ENCODE results near the gene KIF26B.
"Not testable (repeated sequence)": the region's sequence is repeated elsewhere in the genome, so short reads cannot be mapped to it uniquely, and the experiment has no call there.

KIF26B gene

DNA sequence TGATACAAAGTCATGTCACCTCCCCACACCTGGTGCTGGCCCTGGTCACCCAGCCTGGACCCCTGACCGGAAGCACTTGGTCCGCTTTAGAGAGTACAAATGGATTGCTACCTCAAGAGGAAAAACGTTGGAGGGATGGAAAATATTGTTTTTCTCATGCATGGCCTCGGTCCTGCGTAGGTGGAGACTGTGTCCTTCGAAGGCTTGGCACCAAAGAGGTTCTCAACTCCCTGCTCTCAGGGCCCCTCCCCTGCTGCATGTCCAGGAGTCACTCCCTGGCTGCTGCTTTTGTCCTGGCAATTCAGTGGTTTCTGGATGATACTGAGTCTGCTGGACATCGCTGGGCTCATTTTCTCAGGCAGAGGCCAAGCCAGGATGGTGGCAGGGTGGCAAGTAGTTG is 529.8 kb downstream of the KIF26B start:
- no peak for DNase-seq (ENCODE audit: low read depth)

DNA sequence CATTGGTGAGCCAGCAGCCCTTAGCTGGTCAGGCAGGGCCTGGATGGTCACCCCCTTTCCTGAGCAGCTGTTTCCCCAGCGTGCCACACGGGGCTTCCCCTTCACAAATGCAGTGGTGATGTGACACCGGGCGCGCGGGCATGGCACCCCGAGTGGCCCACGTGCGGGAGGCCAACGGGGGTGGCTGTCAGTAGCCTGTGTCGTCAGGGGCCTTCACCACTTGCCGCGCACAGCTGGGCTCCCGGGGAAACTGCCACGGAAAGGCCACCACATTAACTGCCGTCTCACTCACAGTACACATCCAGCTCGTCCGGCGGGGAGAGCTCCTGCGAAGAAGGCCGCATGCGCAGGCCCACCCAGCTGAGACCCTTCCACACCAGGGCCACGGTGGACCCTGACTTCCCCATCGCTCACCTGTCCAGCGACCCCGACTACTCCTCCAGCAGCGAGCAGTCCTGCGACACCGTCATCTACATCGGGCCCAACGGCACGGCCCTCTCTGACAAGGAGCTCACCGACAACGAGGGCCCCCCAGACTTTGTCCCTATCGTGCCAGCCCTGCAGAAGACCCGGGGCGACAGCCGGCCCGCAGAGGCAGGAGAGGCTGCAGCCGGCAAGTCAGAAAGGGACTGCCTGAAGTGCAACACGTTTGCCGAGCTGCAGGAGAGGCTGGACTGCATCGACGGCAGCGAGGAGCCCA is 530.5 kb downstream of the KIF26B start:
- DNase-seq (ENCODE audit: low read depth) = no peak

DNA sequence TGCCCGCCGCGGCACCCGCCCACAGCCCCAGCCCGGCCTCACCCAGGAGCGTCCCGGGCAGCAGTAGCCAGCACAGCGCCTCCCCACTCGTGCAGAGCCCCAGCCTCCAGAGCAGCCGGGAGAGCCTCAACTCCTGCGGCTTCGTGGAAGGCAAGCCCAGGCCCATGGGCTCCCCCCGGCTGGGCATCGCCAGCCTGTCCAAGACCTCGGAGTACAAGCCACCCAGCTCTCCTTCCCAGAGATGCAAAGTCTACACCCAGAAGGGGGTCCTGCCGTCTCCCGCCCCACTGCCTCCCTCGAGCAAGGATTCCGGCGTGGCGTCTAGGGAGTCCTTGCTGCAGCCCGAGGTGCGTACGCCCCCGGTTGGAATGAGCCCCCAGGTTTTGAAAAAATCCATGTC is 531.2 kb downstream of the KIF26B start:
- no peak for DNase-seq (ENCODE audit: low read depth)

DNA sequence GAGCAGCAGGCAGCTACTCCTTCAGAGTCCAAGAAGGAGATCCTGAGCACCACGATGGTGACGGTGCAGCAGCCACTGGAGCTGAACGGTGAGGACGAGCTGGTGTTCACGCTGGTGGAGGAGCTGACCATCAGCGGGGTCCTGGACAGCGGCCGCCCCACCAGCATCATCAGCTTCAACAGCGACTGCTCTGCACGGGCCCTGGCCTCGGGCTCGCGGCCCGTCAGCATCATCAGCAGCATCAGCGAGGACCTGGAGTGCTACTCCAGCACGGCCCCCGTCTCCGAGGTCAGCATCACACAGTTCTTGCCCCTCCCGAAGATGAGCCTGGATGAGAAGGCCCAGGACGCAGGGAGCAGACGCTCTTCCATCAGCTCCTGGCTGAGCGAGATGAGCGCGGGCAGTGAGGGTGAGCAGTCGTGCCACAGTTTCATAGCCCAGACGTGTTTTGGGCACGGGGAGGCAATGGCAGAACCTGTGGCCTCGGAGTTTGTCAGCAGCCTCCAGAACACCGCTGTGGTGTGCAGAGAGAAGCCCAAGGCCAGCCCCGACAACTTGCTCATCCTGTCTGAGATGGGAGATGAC is 531.8 kb downstream of the KIF26B start:
- DNase-seq (ENCODE audit: low read depth) = no peak

DNA sequence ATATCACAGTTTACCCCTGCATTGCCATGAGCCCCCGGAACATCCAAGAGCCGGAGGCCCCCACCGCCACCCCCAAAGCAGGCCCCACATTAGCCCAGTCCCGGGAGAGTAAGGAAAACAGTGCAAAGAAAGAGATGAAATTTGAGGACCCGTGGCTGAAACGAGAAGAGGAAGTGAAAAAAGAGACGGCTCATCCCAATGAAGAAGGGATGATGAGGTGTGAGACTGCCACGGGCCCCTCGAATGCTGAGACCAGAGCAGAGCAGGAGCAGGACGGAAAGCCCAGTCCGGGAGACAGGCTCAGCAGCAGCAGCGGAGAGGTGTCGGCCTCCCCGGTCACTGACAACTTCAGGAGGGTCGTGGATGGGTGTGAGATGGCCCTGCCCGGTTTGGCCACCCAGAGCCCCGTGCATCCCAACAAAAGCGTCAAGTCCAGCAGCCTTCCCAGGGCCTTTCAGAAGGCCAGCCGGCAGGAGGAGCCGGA is 532.4 kb downstream of the KIF26B start:
- DNase-seq (ENCODE audit: low read depth) = no peak

DNA sequence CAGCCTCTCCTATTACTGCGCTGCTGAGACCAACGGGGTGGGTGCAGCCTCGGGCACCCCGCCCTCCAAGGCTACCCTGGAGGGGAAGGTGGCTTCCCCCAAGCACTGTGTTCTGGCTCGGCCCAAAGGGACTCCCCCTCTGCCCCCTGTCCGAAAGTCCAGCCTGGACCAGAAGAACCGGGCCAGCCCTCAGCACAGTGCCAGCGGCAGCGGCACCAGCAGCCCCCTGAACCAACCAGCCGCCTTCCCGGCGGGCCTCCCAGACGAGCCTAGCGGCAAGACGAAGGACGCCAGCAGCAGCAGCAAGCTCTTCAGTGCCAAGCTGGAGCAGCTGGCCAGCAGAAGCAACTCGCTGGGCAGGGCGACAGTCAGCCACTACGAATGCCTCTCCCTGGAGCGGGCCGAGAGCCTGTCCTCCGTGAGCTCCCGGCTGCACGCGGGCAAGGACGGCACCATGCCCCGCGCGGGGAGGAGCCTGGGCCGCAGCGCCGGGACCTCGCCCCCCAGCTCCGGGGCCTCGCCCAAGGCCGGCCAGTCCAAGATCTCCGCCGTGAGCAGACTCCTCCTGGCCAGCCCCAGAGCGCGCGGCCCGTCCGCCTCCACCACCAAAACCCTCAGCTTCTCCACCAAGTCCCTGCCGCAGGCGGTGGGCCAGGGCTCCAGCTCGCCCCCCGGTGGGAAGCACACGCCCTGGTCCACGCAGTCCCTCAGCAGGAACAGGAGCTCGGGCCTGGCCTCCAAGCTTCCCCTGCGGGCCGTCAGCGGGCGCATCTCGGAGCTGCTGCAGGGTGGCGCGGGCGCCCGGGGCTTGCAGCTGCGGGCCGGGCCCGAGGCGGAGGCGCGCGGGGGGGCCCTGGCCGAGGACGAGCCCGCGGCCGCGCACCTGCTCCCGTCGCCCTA is 533.1 kb downstream of the KIF26B start:
- no peak for DNase-seq (ENCODE audit: low read depth)

DNA sequence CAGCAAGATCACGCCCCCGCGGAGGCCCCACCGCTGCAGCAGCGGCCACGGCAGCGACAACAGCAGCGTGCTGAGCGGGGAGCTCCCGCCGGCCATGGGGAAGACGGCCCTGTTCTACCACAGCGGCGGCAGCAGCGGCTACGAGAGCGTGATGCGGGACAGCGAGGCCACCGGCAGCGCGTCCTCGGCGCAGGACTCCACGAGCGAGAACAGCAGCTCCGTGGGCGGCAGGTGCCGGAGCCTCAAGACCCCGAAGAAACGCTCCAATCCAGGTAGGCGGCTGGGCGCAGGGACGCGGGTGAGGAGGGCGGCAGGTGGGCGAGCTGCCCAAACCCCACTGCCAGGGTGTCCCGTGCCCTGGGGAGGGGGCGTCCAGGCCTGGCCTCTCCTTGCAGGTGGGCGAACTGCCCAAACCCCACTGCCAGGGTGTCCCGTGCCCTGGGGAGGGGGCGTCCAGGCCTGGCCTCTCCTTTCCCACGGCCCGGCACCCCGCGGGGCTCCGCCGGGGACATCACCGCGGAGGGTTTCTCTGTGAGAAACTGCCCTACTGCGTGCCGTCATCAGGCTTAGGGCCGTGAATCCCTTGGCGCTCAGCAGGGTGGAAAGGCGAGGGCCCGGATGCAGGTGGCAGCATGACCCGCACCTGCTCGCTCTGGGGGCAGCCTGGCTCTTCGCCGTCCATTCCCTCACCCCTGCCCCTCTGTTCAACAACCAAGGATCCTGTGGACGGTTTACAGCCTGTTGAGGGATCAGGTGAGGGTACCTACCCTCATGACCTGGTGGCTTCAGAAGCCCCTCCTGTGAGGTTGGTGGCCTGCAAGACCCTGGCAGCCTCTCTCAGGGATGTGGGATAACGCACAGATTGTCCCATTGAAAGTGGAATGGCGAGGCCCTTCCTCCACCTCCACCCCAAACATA is 534.0 kb downstream of the KIF26B start:
- no peak for DNase-seq (ENCODE audit: low read depth)

DNA sequence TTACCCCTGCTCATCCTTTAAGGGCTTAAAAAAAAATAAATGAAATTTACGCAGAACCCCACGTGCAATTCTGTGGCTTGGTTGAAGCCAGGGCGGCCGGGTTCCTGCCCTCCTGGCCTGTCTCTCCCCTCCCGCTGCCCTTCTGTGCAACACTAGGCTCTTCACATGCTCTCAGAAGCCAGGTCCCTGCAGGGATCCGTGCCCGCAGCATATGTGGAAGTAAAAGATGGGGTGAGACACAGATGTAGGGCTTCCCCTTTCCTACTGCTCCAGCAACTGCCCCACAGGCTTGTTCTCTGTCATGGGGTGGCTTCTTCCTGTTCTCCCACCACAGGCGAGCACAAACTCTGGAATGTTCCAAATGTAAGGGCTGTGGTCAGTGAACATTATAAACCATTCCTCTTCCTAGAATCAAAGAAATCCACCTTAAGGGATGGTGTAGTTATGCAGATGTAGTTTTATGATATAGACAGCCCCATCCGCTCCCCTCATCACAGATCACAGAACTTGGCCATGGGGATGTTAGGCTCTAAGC is 535.4 kb downstream of the KIF26B start:
- no peak for DNase-seq (ENCODE audit: low read depth)

DNA sequence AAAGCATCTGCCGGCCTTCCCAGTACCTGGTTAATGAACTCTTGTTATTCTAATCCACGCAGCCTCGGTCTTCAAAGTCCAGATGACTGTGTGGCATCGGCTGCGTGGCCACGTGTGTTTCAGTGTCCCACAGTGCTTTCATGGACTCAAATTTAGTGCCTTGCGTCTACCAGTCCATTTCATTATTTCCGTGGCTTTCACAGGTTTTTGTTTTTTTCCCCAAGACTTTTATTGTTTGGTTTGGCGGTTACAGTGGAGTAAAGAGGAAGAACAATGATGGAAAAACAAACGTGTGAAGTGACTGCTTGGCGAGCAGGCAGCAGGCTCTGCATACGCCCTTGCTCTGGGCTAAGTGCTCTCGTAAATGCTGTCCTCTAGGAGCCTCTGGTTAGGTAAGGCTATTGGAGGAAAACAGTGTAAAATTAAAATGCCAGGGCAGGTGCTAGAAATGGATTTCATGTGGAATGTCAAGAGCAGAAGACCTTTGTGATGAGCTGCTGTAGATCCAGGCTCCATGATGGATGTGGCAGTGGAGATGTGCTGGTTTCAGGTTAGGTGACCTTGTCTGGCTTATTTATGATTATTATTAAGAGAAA is 536.3 kb downstream of the KIF26B start:
- no peak for DNase-seq (ENCODE audit: low read depth)

DNA sequence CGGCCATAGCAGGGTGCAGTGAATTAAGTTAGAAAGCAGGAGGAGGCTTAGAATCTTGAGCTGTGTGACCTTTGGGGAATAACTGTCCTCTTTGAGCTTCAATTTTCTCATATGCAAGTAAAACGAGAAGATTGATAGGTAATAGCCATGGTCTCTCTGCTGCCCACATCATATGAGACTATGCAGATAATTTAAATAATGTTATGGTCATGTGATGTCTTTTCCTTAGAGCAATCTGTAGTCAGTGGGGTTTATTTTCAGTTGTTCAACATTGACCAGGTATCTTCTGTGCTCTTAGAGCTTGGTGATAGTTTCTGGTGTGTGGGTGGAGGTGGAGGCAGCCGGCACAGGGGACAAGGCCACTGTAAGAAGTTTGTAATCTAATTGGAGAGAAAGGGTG is 537.1 kb downstream of the KIF26B start:
- no peak for DNase-seq (ENCODE audit: low read depth)

DNA sequence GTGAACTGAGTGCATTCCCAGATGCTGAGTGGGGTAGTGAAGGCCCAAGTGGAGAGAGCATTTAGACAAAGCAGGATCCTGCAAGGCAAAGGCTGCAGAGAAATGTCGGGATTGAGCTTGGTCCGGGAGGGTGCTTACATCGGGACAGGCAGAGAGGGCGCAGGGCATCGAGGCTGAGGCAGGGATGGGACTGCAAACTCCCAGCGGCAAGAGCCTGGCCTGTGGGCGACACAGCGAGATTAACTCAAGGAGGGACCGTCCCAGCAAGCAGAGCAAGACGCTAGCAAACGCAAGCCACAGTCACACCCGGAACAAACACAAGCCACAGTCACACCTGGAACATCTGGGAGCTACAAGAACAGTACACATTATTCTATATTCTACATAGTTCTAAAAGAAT is 537.5 kb downstream of the KIF26B start:
- no peak for DNase-seq (ENCODE audit: low read depth)

DNA sequence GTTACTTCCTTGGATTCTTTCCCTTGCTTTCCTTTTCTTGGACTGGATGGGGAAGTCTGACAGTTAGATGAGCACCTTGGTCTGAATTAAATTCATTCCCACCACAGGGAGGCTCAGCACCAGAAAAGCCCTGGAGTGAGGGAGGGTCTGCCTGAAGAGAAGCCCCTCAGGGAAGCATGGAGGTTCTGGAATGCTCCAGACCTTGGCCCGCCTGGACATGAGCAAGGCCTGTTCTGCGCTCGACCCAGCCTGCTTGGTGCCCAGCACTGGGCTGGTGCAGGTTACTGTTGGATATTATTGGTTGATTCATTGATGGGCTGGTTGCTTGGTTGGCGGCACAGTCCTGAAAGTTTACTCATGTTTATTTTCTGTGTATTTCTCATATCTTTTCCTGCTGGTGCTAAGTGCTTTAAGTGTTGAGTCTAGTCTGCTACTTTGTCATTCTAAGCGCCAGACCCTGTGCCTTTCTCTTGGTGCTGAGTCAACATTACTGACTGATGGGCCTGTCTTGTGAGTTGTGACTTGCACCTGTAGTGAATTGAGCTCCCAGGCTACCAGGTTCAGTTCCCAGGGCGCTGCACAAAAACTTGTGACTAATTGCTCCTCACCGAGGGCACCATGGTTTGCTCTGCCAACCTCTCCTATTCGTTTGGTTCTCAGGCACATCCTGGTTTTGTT is 538.5 kb downstream of the KIF26B start:
- no peak for DNase-seq (ENCODE audit: low read depth)

DNA sequence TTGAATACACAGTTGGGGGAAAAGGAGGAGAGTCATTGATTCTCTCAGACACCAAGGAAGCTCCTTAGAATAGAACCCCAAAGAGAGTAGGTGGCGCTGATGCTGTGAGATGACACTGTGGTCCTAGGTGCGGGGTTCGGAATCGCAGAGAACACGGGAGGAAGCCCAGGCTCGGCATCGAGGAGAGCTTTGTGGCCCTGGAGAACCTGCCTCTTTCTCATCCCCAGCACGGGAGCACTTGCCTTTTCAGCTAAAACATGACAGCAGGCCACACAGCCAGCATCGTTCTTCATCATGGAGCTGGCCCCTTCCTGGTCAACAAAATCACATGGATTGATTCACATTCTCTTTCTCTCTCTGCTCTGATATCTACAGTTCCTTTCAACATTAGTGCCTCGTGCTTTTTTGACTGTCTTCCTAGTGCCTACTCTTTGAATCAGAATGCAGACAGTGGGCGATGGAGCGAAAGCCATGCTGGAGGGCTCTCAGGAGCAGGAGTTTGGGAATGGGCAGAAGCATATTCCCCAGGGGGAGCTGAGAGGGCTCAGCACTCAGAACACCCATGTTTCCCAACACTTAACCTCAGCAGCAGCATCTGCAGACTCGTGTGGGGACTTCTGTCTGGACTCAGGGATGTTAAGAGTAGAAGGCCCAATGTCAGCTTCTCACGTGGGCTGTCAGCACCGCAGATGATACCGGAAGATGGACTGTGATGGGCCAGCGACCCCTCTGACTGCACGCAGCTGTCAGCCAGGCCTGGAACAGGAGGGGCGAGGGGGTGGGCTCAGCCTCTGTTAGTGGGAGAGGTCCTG is 539.4 kb downstream of the KIF26B start:
- DNase-seq (ENCODE audit: low read depth) = no peak

DNA sequence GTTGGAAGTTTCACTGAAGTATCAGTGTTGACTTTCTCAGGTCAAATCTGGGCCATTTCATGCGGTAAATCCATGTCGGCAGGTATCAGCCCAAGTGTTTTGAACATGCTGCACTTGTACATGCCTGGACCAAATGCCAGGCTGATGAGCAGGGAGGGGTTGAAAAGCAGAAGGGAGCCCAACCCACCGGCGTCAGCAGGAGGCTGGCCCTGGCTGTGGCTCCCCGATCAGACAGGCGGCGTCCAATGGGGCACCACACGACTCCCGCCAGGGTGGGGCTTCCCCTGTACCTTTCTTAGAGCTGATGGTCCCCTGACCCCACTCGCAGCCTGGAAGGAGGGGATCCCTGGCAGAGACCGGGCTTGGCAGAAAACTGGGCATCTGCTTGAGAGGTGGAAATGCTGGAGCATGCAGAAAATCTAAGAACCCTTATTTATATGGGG is 540.0 kb downstream of the KIF26B start:
- no peak for DNase-seq (ENCODE audit: low read depth)

DNA sequence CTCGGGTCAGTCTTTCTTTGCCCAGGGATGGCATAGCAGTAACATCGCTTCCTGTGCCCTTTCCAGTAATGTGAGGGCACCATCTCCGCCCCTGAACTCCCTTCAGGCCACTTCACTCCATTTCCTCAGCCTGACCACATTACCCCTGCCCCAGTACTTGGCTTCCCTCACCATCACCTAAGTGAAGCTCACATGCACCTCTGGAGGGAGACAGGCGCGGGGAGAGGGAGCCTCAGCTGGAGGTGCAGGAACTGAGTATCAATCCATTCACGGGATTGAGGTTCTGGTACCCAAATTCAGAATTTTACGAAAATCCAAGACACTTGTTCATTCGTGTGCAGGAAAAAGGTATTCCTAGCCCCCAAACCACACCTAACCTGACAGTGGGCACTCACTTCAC is 540.4 kb downstream of the KIF26B start:
- no peak for DNase-seq (ENCODE audit: low read depth)

DNA sequence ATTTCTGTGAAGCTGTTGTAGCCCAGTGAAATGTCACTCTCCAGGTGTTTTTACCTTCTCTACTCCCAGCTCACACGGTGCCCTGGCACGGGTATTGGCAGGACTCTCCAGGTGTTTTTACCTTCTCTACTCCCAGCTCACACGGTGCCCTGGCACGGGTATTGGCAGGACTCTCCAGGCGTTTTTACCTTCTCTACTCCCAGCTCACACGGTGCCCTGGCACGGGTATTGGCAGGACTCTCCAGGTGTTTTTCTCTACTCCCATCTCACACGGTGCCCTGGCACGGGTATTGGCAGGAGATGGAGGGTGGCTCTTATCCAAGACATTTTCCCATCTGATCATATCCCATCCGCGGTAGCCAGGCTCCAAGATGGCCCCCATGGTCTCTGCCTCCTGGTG is 540.9 kb downstream of the KIF26B start:
- not testable (repeated sequence) for DNase-seq (ENCODE audit: low read depth)

DNA sequence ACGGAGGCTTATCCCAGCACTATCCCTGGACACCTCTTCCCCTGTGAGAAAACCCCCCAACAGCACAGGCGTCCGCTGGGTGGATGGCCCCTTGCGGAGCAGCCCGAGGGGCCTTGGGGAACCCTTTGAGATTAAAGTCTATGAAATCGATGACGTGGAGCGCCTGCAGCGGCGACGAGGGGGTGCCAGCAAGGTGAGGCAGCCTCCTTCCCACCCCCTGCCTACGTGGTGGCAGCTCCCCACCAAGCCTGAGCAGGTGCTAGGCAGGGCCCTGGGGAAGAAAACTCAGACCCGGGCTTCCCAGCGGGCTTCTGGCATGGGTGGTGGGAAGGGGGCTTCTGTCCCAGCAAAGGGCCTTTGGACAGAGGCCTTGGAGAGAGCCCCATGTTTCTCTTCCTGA is 543.3 kb downstream of the KIF26B start:
- no peak for DNase-seq (ENCODE audit: low read depth)

DNA sequence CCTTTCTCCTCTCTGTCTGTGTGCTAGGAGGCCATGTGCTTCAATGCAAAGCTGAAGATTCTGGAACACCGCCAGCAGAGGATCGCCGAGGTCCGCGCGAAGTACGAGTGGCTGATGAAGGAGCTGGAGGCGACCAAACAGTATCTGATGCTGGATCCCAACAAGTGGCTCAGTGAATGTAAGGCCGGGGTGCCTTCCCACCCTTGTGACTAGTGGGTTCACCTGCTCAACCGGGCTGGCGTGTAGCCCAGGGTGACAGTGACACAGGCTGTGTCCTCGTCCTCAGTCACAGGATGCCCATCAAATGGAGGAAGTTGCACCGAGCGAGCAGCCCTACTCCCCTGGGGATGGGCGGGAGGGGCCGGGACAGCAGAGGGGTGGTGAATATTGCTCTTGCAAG is 544.1 kb downstream of the KIF26B start:
- no peak for DNase-seq (ENCODE audit: low read depth)

DNA sequence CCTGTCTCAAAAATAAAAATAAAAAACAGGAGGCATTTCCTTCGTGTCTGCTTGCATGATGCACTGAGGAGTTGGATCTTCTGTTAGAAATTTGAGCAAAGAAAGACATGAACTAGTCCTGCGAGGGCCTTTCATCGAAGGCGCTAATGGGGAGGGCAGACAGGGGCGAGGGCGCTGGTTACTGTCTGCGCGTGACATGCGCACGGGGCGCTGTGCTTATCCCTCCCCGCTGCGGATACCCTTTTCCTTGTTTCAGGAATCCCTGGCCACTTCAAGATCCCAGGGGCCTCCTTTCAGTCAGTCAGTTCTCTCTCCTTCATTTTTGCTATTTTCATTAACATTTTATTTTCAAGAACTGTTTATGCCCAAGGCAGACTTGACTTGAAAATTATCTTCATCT is 545.8 kb downstream of the KIF26B start:
- no peak for DNase-seq (ENCODE audit: low read depth)

DNA sequence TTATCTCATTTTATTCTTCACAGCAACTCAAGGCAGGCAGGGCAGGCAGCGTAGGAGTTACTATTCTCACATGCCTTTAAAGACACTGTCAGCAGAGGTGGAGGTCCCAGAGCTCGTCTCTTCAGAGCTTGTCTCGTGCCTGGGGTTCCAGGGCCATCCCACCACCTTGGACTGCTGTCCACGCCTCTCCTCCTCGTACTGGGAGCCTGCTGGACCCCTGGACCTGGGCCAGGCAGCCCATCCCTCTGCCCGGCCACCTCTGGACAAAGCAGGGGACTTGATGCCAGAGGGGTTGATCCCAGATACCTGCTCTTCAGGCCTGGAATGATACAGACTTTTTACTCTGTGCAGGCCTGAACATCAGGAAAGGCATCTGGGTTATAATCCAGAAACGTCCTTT is 546.8 kb downstream of the KIF26B start:
- no peak for DNase-seq (ENCODE audit: low read depth)
